Large intestine (tissue), 3 donors: ENCODE results near the gene ROCK2. TPM values are rescaled to one million over a fixed set of nuclear protein-coding genes. Genes with fewer than 3 reads are reported as not detected.

ENCODE experiments used
- DNase-seq, 2 donors: peaks; one replicate each; pipeline versions ENCODE4 v3.0.0 to v3.0.0-alpha.2; 2013
- H3K27ac ChIP-seq: one replicate; pipeline ENCODE4 v1.5.1; 2013; ENCODE audit warnings: low read length
- H3K27me3 ChIP-seq: 2 replicates; pipeline ENCODE4 v1.6.1; 2013; ENCODE audit warnings: low read length; ENCODE audit not compliant: control insufficient read depth, insufficient read depth
- H3K36me3 ChIP-seq: 2 replicates; pipeline ENCODE4 v1.6.1; 2013; ENCODE audit warnings: low read length; ENCODE audit not compliant: control insufficient read depth, insufficient read depth
- H3K4me1 ChIP-seq: one replicate; pipeline ENCODE4 v1.6.1; 2013; ENCODE audit warnings: low read length; ENCODE audit not compliant: control insufficient read depth, insufficient read depth
- H3K4me3 ChIP-seq: one replicate; pipeline ENCODE4 v1.5.1; 2013; ENCODE audit warnings: low read length
- H3K9me3 ChIP-seq: one replicate; pipeline ENCODE4 v1.6.1; 2013; ENCODE audit warnings: mild to moderate bottlenecking, low read depth, low read length, moderate library complexity; ENCODE audit not compliant: control insufficient read depth
- WGBS: methylation state at CpG from one replicate; pipeline ENCODE4 v1.1.5; 2013; ENCODE audit warnings: low lambda C conversion rate; ENCODE audit not compliant: insufficient coverage; 5-methylcytosine and 5-hydroxymethylcytosine counted together
- polyA plus RNA-seq: library from polyadenylated mRNA; unstranded; fragments of 120-200 nt; gene quantifications from one replicate; pipeline ENCODE4 v1.2.1, GENCODE V29; 2013

ROCK2 gene
- polyA plus RNA-seq, 1 donor, result 42.5 TPM

GRCh38 chr2:11367170-11367730 is 22.8 kb upstream of the ROCK2 start:
- 89% methylated on average over 1 of the region's 1 CpG for WGBS
- DNase-seq, result no peak
- no peaks in the 10 kb centered on the region for H3K36me3 ChIP-seq
- no peak overlapping the region for H3K4me3 ChIP-seq
- H3K27ac ChIP-seq, result peak overlapping the region; percentile 8
- peaks cover 59% of the 10 kb centered on the region for H3K4me1 ChIP-seq
- no peaks in the 10 kb centered on the region for H3K27me3 ChIP-seq
- H3K9me3 ChIP-seq, result no peaks in the 10 kb centered on the region

DNA sequence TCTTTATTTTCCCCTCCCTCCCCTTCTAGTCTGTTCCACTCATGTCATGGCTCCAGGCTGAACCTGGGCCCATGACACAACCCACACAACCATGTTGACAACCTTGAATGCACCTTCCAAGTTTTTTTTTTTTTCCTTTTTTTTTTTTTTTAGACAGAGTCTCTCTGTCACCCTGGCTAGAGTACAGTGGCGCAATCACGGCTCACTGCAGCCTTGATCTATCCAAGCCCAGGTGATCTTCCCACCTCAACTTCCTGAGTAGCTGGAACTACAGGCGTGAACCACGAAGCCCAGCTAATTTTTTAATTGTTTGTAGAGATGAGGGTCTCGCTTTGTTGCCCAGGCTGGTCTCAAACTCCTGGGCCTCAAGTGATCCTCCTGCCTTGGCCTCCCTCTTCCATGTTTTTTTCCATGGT is 21.9 kb upstream of the ROCK2 start:
- Histone ChIP-seq H3K36me3 (no peaks in the 10 kb centered on the region), H3K4me3 (no peak overlapping the region), H3K27ac (no peak overlapping the region), H3K4me1 (peaks cover 52% of the 10 kb centered on the region), H3K27me3 (no peaks in the 10 kb centered on the region), H3K9me3 (no peaks in the 10 kb centered on the region)
- WGBS, result no CpG with 5 or more reads among the region's 5 CpGs
- peak; percentile 57 to 74 for DNase-seq

GRCh38 chr2:11365096-11365879 is 20.9 kb upstream of the ROCK2 start:
- Histone ChIP-seq H3K4me3 (no peak overlapping the region), H3K36me3 (no peaks in the 10 kb centered on the region), H3K4me1 (peaks cover 43% of the 10 kb centered on the region), H3K9me3 (no peaks in the 10 kb centered on the region), H3K27me3 (no peaks in the 10 kb centered on the region), H3K27ac (no peak overlapping the region)
- WGBS, result no CpG with 5 or more reads among the region's 7 CpGs
- no peak for DNase-seq

GRCh38 chr2:11364565-11364887 is 20.1 kb upstream of the ROCK2 start:
- Histone ChIP-seq H3K4me1 (peaks cover 38% of the 10 kb centered on the region), H3K9me3 (no peaks in the 10 kb centered on the region), H3K27ac (no peak overlapping the region), H3K36me3 (no peaks in the 10 kb centered on the region), H3K27me3 (no peaks in the 10 kb centered on the region), H3K4me3 (no peak overlapping the region)
- DNase-seq, result no peak
- no CpG with 5 or more reads among the region's 7 CpGs for WGBS

GRCh38 chr2:11363868-11364564 is 19.6 kb upstream of the ROCK2 start:
- WGBS, result 93% methylated on average over 3 of the region's 10 CpGs
- H3K36me3 ChIP-seq, result no peaks in the 10 kb centered on the region
- H3K9me3 ChIP-seq, result no peaks in the 10 kb centered on the region
- no peaks in the 10 kb centered on the region for H3K27me3 ChIP-seq
- no peak overlapping the region for H3K4me3 ChIP-seq
- no peak overlapping the region for H3K27ac ChIP-seq
- DNase-seq, result no peak
- peaks cover 37% of the 10 kb centered on the region for H3K4me1 ChIP-seq

- no peaks in the 10 kb centered on the region for H3K27me3 ChIP-seq
- peaks cover 46% of the 10 kb centered on the region for H3K4me1 ChIP-seq
- no peak for DNase-seq
- no peak overlapping the region for H3K27ac ChIP-seq
- H3K36me3 ChIP-seq, result no peaks in the 10 kb centered on the region
- no peaks in the 10 kb centered on the region for H3K9me3 ChIP-seq
- WGBS, result no CpG with 5 or more reads among the region's 8 CpGs
- H3K4me3 ChIP-seq, result no peak overlapping the region
Observed at GRCh38 chr2:11359865-11360264, 15.4 kb upstream of the ROCK2 start.

DNA sequence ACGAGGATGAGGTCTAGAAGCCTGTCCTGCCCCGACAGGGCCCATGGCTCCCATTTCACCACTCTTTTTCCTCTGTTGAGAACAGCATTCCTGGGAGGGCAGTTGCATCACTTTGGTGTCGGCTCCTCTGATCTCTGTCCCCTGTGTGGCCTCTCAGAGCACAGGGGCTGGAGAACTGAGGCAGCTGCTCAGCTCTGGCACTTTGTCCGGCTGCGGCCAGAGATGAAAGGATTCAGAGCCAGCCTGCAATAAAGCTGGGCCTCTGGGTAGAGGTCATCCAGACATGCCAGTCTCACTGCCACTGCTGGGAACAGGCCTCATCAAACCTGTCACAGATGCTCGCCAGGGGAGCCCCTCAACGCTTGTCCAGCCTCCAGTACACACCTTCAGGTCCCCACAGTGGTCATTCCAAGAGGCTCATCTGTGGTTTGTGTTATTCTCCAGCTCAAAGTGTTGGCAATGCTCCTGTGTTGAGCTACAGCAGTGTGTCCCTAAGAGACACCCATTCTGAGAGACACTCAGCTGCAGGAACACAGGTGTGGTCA is 13.1 kb upstream of the ROCK2 start:
- Histone ChIP-seq H3K4me3 (no peak overlapping the region), H3K9me3 (no peaks in the 10 kb centered on the region), H3K4me1 (peaks cover 52% of the 10 kb centered on the region), H3K27me3 (no peaks in the 10 kb centered on the region), H3K36me3 (no peaks in the 10 kb centered on the region), H3K27ac (peak overlapping the region; percentile 71)
- DNase-seq, result peak; percentile 92
- 40% methylated on average over 1 of the region's 7 CpGs for WGBS

GRCh38 chr2:11356764-11357163 is 12.3 kb upstream of the ROCK2 start:
- peak overlapping the region; percentile 71 for H3K27ac ChIP-seq
- H3K27me3 ChIP-seq, result no peaks in the 10 kb centered on the region
- DNase-seq, result no peak
- no peaks in the 10 kb centered on the region for H3K36me3 ChIP-seq
- no CpG with 5 or more reads among the region's 4 CpGs for WGBS
- no peaks in the 10 kb centered on the region for H3K9me3 ChIP-seq
- no peak overlapping the region for H3K4me3 ChIP-seq
- peaks cover 48% of the 10 kb centered on the region for H3K4me1 ChIP-seq

- Histone ChIP-seq H3K27me3 (no peaks in the 10 kb centered on the region), H3K4me3 (no peak overlapping the region), H3K4me1 (peaks cover 48% of the 10 kb centered on the region), H3K27ac (no peak overlapping the region), H3K36me3 (no peaks in the 10 kb centered on the region), H3K9me3 (no peaks in the 10 kb centered on the region)
- WGBS, result 80% methylated on average over 1 of the region's 11 CpGs
- no peak for DNase-seq
Observed at GRCh38 chr2:11355194-11356053, 11.0 kb upstream of the ROCK2 start.
